HTR-8/SVneo (cell line): ENCODE data around the gene TNFSF9.

Experiments used
- DNase-seq: peaks from one replicate; pipeline ENCODE4 v3.0.0; 2011; ENCODE audit warnings: low spot score, mixed read lengths; ENCODE audit not compliant: insufficient read length
- FAIRE-seq: peaks from 2 replicates; lab custom pipeline; 2011; peaks lifted over from hg19 to GRCh38; lab: Jason Lieb, UNC

The TNFSF9 gene, protein sequence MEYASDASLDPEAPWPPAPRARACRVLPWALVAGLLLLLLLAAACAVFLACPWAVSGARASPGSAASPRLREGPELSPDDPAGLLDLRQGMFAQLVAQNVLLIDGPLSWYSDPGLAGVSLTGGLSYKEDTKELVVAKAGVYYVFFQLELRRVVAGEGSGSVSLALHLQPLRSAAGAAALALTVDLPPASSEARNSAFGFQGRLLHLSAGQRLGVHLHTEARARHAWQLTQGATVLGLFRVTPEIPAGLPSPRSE

DNA sequence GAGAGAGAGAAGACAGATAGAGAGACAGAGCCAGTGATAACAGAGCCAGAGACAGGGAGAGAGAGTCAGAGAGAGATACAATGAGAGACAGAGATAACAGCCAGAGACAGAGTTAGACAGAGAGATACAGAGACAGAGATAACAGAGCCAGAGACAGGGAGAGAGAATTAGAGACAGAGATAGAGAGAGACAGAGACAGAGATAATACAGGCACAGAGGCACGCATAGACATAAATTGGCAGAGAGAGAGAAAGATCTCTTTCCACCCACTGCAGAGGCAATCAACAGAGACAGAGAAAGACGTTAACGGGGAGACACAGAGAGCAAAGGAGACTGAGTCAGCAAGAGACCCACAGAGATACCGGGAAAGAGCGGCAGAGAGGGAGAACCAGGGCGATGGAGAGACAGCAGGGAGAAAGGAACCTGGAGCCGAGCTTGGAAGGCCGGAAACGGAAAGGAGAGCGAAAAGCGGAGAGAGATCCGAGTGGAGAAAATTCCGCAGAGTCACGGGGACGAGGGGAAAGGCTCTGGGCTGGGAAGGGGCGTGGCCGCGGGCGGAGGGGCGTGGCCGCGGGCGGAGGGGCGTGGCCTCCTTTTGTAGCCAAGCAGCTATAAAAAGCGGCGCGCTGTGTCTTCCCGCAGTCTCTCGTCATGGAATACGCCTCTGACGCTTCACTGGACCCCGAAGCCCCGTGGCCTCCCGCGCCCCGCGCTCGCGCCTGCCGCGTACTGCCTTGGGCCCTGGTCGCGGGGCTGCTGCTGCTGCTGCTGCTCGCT lies at the start of gene TNFSF9:
TSS of gene TNFSF9 (plus strand) at position 641 of the 777 bp plus-strand sequence. CDS start at position 652, 11 bp downstream.
- DNase-seq (peak; percentile 94), FAIRE-seq (peak; percentile 16)

DNA sequence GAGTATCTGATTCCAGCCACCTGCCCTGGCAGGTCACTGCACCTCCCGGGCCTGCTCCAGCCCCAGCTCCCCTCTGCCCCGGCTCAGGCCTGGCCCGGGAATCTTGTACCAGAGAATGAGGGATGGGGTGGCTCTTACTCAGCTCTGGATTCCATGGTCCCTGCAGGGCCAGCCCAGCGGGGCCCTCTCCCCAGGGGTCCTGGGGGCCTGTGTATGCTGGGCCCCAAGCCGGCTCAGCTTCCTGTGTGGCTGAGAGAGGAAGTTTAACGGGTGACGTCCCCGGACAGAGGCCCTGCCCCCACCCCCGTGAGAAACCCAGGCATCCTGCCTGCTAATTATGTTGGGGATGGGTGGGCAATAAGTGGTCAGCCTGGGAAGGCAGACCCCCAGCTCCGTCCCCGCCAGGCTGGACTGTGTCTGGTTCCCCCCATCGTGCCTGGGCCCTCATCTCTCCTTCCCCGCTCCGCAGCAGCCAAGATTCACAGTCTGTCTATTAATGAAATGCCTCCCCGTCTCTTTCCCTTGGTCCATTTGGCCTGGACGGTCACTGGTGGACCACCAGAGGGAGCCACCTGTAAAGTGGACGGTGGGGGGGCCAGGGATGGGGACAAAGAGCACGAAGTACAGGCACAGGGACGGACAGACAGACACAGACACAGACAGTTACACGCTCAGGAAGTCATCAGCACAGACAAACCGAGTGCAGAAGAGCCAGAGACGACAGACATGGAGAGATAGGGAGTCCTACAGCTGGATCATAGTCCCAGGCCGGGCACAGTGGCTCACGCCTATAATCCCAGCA lies 49.1 kb upstream of the TNFSF9 start, which contains the start of gene DENND1C:
TSS of gene DENND1C (minus strand) at position 247 of the 802 bp plus-strand sequence. CDS start at position 155, 92 bp downstream.
- FAIRE-seq, result peak; percentile 49

DNA sequence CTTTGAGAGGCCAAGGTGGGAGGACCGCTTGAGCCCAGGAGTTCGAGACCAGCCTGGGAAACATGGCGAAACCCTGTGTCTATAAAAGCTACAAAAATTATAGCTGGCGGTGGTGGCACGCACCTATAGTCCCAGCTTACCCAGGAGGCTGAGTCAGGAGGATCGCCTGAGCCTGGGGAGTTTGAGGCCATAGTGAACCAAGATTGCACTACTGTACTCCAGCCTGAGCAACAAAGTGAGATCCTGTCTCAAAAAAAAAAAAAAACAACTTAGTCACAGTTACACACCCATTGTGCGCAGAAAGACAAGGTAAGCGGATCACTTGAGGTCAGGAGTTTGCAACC lies 48.5 kb upstream of the TNFSF9 start:
- DNase-seq, result no peak
- no peak for FAIRE-seq

More for the DNA sequence above, 49.1 kb upstream of the TNFSF9 start, which contains the start of gene DENND1C:
- no peak for DNase-seq

DNA sequence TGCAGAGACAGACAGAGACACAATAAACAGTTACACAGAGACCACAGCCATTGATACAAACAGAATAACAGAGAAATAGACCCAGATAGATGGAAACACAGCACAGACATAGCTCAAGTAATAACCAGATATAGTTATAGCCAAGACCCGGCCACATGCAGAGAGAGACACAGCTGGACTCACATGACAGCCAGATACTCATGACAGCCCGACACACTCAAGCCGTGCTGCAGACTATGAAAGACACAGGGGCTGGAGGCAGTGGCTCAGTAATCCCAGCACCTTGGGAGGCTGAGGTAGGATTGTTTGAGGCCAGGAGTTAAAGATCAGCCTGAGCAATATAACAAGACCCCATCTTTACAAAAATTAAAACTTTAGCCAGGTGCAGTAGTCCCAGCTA lies 47.6 kb upstream of the TNFSF9 start:
- DNase-seq, result no peak
- no peak for FAIRE-seq

DNA sequence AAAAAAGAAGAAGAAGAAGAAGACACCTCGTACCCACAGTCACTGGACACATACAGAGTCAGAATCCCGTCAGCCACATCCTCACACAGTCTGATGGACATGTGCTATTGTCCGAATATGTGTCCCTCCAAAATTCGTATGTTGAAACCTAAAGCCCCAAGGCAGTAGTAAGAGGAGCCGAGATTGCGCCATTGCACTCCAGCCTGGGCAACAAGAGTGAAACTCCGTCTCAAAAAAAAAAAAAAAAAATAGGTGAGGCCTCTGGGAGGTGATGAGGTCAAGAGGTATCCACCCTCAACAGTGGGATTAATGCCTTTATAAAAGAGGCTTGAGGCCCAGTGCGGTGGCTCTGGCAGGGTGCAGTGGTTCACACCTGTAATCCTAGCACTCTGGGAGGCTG lies 46.6 kb upstream of the TNFSF9 start:
- FAIRE-seq (no peak), DNase-seq (no peak)

DNA sequence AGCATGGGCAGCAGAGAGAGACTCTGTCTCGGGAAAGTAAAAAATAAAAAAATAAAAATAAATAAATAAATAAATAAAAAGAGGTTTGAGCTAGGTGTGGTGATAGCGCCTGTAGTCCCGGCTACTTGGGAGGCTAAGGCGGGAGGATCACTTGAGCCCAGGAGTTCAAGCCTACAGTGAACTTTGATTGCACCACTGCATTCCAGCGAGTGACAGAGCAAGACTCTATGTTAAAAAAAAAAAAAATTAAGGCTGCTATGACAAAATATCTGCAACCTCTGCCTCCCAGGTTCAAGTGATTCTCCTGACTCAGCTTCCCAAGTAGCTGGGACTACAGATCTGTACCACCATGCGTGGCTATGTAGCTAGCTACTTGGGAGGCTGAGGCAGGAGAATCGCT lies 46.0 kb upstream of the TNFSF9 start:
- FAIRE-seq, result no peak

DNA sequence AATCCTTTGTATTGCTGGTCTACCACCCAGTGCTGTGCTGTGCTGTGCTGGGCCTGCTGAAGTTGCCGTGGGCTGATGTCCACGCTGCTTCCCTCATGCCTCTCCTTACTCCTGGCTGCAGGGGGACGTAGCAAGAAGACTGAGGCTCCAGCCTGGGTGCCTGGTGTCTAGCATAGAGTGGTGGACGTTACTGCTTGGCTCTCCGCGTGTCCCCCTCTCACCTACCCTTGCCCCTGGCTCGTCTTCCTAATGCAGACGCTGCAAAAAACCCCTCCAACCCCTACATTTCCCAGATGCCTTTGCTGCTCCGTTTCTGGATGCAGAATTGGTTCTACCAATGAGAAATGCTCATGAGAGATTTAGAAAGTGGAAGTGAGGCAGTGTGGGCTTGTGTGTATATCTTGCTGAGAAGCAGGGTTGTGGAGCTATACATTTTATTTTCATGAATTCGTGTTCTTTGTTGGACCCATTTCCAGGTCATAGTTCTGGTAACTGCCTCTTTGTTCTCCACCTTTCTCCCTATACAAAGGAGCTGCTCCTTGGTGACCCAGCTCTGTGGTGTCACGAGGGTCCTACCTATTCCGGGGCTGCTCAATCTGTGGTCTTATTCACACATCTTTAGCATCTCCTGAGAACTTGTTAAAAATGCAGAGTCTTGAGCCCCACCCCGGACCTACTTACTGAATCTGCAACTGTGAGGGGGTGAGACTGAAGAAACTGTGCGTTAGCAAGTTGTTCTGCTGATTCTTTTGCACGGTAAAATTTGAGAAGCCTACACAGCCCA lies 41.4 kb upstream of the TNFSF9 start:
- FAIRE-seq (no peak), DNase-seq (no peak)

More for the DNA sequence above, 46.0 kb upstream of the TNFSF9 start:
- DNase-seq, result no peak

DNA sequence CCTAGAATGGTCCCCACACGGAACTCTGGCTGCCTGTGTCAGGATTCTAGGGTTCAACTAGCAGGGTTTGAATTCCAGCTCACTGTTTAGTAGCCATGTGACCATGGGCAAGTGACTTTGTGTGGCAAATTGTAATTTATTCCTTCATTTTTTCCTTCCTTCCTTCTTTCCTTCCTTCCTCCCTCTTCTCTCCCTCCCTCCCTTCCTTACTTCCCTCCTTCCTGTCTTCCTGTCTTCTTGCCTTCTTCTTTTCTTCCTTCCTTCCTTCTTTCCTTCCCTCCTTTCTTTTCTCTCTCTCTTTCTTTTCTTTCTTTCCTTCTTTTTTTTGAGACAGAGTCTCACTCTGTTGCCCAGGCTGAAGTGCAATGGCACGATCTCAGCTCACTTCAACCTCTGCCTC lies 40.7 kb upstream of the TNFSF9 start:
- DNase-seq, result no peak
- FAIRE-seq, result no peak

DNA sequence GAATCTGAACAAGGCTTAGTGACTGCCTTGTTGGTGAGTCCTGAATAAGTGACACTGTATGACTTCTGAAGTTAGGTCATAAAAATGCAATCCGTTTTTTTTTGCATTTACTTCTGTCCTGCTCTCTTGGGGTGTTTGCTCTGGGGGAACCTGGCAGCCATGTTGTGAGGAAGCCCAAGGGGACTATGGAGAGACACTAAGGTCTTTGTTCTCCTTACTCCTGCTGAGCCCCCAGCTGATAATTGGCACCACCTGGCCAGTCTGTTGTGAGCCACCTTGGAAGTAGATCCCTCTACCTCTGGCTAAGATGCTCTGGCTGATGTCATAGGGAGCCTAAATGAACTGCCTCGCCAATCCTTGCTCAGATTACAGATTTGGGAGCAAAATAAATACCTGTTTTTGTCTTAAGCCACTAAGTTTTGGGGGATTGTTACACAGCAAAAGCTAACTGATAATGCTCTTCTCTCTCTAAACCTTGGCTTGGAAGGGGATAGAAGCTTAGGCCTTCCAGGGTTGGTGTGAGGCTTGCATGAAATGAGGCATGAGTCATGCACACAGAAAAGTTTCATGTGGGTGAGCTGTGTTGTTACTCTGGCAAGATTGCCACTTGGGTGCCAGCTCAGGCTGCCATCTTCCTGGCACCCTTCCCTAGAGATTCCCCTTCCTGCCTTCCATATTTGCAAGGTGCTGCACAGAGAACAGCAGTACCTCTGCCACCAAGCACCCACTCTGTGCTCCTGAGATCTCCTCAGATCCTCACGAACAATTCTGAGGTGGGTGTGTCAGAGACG lies 38.8 kb upstream of the TNFSF9 start:
- DNase-seq, result no peak
- no peak for FAIRE-seq

DNA sequence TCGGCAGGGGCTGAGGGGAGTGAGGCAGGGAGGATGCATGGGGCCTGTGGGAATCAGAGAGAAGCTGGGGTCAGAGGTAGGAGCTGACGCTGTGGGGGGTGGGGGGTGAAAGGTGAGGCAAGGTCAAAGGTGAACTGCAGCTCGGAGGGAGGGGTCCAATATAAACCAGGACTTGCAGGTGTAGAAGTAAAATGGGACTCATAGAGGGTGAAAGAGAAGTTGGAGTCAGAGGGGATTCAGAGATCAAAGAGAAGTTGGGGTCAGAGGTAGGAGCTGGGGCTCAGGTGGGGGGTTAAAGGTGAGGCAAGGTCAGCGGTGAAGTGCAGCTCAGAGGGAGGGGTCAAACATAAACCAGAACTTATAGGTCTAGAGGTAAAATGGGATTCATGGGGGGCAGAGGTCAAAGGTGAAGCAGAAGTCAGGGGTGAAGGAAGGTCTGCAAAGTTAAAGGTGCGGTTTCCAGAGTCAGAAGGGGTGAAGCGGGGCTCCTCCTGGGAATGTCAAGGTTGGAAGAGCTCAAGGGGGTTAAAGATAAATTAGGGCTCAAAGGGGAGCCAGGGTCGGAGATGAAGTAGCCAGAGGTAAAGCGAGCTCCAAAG lies 36.3 kb upstream of the TNFSF9 start:
- no peak for DNase-seq
- FAIRE-seq, result no peak

DNA sequence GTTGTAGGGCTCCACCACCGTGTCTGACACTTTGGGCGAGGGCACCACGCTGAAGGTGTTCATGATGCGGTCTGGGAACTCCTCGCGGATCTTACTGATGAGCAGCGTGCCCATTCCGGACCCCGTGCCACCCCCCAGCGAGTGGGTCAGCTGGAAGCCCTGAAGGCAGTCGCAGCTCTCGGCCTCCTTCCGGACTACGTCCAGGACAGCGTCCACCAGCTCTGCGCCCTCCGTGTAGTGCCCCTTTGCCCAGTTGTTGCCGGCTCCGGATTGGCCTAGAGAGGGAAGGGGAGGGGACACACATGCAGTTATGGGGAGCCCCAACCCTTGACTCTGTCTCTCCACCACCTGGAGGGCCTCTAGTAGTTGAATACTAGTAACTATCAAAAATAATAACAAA lies 34.9 kb upstream of the TNFSF9 start:
- FAIRE-seq, result no peak

DNA sequence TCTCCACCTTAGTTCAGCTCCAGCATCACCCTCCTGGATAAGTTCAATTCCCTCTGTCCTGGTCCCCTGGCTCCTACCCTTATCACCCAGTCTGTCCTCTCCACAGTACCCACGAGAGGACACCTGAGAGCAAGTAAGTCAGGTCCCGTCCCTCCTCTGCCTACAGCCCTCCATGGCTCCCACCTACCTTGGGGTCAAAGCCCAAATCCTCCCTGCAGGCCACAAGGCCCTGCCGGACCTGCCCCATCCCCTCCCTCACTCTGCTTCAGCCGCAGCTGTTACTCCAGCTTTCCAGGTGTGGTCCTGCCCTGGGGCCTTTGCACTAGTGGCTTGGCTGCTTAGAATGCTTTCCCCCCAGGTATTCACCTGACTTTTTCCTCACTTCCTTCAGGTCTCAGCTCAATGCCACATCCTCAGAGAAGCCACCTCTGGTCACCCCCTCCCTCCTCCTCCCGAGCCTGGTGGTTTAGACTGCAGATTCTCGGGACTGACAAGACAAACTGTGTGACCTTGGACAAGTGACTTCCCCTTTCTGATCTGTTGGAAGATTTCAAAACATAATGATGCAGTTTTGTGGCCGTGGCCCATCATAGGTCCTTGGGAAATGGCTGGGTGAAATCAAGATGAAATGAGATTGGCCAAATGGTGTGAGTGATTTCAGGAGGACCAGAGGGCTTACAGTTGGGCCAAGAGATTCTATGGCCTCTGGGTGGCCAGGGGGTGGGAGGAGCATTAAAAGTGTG lies 32.4 kb upstream of the TNFSF9 start:
- DNase-seq (no peak), FAIRE-seq (no peak)

More for the DNA sequence above, 34.9 kb upstream of the TNFSF9 start:
- DNase-seq, result no peak

DNA sequence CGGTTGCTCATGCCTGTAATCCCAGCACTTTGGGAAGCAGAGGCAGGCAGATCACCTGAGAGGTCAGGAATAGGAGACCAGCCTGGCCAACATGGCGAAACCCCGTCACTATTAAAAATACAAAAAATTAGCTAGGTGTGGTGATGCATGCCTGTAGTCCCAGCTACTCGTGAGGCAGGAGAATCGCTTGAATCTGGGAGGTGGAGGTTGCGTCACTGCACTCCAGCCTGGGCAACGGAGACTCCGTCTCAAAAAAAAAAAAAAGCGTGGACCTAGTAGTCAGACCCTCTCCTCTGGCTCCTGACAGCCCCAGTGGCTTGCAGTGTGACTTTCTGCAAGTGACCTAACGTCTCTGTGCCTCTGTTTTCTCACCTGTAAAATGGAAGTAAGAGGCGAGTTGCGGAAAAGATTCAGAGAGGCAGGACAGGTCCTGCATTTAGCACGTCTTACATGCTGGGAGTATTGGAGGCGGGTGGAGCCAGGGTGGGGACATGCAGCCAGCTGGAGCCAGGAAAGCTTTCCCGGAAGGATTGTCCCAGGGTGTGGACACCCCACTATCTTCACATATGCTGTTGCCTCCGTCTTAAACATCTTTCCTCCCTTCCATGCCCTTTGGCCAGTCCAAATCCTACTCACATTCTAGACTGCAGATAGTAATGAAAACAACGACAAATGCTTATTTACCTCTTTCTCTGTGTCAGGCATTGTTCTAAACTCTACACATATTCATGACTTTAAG lies 31.6 kb upstream of the TNFSF9 start:
- DNase-seq (no peak), FAIRE-seq (no peak)

DNA sequence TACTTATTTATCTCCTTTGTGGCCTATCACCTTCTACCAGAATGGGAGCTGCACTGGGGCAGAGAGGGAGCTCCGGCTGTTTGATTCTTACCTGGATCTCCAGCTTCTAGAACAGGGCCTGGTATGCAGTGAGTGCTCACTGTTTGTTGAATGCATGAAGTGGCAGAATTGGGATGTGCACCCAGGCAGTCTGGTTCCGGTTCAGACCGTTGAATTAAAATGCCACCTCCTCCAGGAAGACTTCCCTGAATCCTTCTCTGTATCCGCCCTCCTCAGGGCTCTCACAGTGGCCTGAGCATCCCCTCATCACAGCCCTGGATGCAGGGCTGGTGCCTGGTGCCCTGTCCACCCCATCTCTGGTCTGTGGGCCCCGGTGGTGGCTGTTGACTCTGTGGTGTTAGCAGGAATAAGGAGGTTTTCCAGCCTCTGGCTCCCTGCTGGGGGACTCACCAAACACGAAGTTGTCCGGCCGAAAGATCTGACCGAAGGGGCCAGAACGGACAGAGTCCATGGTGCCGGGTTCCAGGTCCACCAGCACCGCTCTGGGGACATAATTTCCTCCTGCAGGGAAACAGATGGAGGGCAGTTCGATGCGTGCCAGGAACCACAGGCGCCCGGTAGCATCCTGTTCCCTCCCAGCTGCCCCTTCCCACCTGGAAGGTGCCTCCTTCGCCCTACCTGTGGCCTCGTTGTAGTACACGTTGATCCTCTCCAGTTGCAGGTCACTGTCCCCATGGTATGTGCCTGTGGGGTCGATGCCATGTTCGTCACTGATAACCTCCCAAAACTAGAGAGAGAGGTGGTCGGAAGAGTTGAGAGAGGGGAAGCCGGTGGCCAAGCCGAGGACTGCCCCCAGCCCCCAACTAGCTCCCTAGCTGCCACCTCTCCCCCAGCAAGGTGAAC lies 29.7 kb upstream of the TNFSF9 start:
- FAIRE-seq, result no peak
- no peak for DNase-seq

DNA sequence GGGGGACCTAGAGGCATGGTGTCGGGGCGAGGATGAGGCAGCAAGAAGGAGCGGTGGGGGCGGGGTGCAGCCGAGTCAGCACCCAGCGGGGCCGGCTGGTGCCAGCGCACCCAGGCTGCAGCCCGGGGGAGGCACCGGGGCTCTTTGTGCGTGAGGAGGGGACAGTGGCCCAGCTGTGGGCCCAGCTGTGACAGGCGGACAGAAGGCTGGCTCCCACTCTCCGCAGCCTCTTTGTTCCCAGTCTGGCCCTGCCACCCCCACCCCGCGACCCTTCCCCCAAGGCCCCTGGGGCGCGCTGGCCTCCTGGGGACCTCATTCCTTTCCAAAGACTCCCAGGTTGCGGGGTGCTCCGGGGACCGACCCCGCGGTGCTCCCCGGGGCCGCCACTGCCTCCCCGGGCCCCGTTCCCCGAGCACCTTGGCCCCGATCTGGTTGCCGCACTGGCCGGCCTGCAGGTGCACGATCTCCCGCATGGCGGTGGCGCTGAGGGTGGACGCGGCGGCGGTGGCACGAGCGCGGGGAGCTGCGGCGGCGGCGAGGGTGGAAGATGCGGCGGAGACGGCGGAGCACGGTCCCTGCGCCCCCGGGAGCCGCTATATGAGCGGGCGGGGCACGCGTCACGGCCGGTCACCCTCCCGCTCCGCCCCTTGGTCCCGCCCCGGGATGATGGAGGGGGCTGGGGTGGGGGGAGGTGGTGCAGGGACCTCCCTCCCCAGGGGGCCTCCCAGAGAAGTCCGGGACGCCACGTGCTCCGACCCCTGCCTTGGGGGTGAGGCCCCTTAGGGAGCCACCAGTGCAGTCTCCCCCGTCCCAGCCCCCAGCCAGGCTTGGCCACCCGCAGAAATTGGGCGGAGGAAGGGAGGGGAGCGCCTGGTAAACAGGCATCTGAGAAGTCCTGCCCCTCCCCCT lies 28.8 kb upstream of the TNFSF9 start, which contains the start of gene TUBB4A:
TSS of gene TUBB4A (minus strand) at position 570 of the 909 bp plus-strand sequence. CDS start at position 473, 97 bp downstream.
- peak; percentile 72 for FAIRE-seq
- DNase-seq, result peak; percentile 59
